ENCODE results near the gene SCUBE1.

DNA sequence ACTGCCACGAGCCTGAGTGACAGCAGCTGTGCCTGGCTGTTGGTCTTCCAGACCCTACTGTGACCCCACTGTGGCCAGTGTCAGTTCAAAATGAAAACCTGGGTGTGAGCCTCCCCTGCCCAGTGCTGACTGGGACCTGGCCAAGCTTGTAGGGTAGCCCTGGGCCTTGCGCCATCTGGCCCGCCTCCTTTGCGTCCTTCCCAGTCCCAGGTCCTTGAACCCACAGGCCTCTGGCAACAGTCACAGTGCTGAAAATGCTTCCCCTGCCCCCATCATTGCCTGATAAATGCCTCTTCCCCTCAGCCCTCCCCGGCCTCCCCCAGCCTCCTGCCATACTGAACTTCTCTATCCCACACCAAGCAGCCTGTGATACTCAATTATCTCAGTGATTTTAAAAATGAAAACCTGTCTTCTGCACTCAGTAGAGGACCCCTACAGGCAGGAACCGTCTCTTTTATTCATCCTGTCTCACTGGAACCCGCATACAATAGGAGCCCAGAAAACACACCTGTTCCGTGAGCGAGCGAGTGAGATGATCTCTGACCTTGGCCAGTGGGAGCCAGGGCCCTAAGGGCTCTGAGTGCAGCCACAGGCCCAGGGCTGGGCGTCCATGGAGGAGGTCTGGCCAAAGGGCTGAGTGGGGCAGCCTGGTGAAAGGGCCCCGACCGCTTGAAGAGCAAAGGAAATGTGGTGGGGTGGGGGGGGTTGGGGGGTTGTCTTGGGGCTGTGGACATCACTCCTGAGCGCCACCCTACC is 106.6 kb downstream of the SCUBE1 start:
- TF ChIP-seq GATA2 (IDR thresholded peaks at IDR 0.05; ENCODE audit: low read depth, low read length) (no peak), GATA3 (IDR thresholded peaks at IDR 0.05; ENCODE audit: low read depth, low read length) (no peak)
